Astrocyte of the cerebellum (primary cell): Measurements from ENCODE around the gene KLHL35.

Experiments
- DNase-seq: peaks from one replicate; pipeline ENCODE4 v3.0.0-alpha.2; 2011; ENCODE audit warnings: low read depth
- H3K4me3 ChIP-seq: 2 replicates; pipeline ENCODE4 v1.5.1; 2011; ENCODE audit warnings: mild to moderate bottlenecking, low read depth, low read length, moderate library complexity
- in situ Hi-C: cut with HindIII; loops from 2 replicates; pipeline ENCODE4 v1.10.0; 2017; ENCODE audit warnings: low sequenced_read_pairs
- TF ChIP-seq, protein P1 (sequence below): IDR thresholded peaks from 2 replicates; pipeline ENCODE4 v1.5.1; 2012; ENCODE audit warnings: low read length, low read depth, moderate library complexity, mild to moderate bottlenecking; ENCODE audit errors: missing control alignments

KLHL35 gene

GRCh38 chr11:75441804-75442132, 8.8 kb upstream of the KLHL35 start:
- TF ChIP-seq, protein P1, sequence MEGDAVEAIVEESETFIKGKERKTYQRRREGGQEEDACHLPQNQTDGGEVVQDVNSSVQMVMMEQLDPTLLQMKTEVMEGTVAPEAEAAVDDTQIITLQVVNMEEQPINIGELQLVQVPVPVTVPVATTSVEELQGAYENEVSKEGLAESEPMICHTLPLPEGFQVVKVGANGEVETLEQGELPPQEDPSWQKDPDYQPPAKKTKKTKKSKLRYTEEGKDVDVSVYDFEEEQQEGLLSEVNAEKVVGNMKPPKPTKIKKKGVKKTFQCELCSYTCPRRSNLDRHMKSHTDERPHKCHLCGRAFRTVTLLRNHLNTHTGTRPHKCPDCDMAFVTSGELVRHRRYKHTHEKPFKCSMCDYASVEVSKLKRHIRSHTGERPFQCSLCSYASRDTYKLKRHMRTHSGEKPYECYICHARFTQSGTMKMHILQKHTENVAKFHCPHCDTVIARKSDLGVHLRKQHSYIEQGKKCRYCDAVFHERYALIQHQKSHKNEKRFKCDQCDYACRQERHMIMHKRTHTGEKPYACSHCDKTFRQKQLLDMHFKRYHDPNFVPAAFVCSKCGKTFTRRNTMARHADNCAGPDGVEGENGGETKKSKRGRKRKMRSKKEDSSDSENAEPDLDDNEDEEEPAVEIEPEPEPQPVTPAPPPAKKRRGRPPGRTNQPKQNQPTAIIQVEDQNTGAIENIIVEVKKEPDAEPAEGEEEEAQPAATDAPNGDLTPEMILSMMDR, result no peak
- in situ Hi-C loops, result no loop called here
- no peak for DNase-seq
- H3K4me3 ChIP-seq, result no peak overlapping the region

DNA sequence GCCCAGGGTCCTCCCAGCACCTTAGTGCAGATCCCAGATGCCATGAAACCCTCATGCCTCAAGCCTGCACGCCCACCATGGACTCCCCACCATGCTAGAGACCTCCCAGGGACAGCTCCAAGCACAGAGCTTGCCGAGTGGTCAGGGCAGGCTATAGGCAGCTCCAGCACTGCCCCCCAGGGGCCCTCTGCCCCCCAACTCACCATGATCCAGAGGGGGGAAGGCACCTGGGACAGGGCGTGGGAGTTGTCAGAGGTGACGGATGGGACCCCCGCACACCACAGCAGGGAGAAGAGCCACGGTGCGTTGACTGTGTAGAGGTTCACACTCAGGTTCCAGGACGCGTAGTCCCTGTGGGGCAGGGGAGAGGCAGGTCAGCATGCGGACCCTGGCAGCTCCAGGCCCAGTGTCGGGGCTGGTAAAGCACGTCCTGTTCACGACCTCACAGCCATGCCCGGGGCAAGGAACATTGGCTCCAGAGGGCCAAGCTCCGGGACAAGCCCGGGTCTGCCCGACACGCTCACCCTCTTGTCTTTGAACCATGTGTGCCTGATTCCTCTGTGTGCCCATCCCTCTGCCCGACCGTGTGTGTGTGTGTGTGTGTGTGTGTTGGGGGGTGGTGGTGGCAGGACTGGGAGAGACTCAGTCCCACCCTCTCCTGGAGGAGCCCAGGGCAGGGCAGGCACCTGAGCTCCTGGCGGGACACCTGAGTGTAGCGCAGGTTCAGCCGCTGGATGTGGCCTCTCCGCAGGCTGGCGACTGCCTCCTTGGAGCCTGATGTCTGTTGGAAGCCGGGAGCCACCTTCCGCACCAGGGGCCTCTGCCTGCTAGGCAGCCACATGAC, 8.2 kb upstream of the KLHL35 start:
- DNase-seq, result no peak
- TF ChIP-seq, protein P1, result no peak
- in situ Hi-C loops, result no loop called here
- no peak overlapping the region for H3K4me3 ChIP-seq

- no peak overlapping the region for H3K4me3 ChIP-seq
- TF ChIP-seq, protein P1, result no peak
- DNase-seq, result no peak
- in situ Hi-C loops, result loop anchor here (5.0 kb wide), 1 partner anchor 83 kb away; no protein-coding TSS in a partner anchor
Observed at GRCh38 chr11:75439495-75440120, 6.6 kb upstream of the KLHL35 start.

GRCh38 chr11:75439026-75439425, 6.0 kb upstream of the KLHL35 start:
- DNase-seq, result no peak
- no peak overlapping the region for H3K4me3 ChIP-seq
- in situ Hi-C loops, result loop anchor here (5.0 kb wide), 1 partner anchor 83 kb away; no protein-coding TSS in a partner anchor
- TF ChIP-seq, protein P1, result no peak

DNA sequence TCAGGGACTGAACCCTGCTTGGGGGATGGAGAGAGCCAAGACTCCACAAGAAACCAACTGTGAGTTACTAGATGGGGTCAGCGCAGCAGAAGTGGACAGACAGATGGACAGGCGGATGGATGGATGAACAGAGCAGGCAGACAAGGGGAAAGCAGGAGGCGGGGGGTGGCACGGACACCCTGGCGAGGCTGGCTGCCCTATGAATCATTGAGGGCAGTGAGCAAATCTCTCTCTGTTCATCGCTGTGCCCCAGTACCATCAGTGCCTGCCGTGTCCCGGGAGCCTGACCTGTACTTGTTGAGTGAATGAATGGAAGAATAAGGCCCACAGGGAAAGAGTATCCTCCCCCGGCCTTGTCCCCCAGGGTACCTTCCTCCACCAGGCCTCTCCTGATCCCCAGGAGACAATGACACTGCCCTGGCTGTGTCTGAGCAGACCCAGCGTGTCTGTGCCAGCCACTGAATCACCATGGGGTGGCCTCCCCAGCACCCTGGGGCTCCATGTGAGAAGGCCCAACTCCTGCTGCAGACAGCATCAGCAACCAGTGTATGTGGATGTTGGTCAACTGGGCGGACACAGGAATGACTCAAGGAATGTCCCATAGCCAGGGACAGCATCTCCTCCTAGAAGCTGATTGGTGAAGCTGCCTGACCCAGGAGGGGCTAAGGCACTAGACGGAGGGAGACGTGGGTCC, 5.1 kb upstream of the KLHL35 start:
- H3K4me3 ChIP-seq, result no peak overlapping the region
- TF ChIP-seq, protein P1, result no peak
- no peak for DNase-seq
- in situ Hi-C loops, result loop anchor here (5.0 kb wide), 1 partner anchor 84 kb away; no protein-coding TSS in a partner anchor

DNA sequence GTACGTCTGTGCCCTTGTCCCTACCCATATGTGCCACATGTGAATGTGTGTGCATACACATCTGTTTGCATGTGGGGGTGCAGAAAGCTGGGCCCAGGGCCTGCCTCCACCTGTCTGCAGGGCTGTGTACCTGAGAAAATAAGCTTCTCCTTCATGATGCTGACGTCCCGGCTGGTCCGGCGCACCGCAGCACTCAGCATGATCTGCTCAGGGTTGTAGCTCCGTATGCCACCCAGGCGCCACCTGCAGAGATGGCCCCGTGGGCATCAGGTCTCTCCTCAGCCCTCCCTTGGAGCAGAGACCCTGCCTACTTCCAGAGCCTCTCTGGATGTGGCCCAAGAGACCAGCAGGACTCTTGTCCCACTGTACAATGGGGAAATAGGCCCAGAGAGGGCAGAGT, 3.8 kb upstream of the KLHL35 start:
- TF ChIP-seq, protein P1, result no peak
- in situ Hi-C loops, result loop anchor here (5.0 kb wide), 1 partner anchor 85 kb away; no protein-coding TSS in a partner anchor
- no peak for DNase-seq
- no peak overlapping the region for H3K4me3 ChIP-seq
